H9 (cell line): ENCODE measurements around the gene BIK. TPM values are rescaled to one million over a fixed set of nuclear protein-coding genes. Genes with fewer than 3 reads are reported as not detected.

Experiments used
- DNase-seq: peaks from one replicate; pipeline ENCODE4 v3.0.0-alpha.2; 2017
- H2AFZ ChIP-seq: one replicate; pipeline ENCODE4 v1.6.1; 2013; ENCODE audit warnings: mild to moderate bottlenecking, low read length, control low read depth, moderate library complexity
- H2AK5ac ChIP-seq: 2 replicates; pipeline ENCODE4 v1.6.1; 2013; ENCODE audit warnings: low read length, control low read depth, mixed read lengths; ENCODE audit not compliant: insufficient read length
- H2BK120ac ChIP-seq: one replicate; pipeline ENCODE4 v1.6.1; 2013; ENCODE audit warnings: low read depth, mild to moderate bottlenecking, low read length, control low read depth, inconsistent platforms; ENCODE audit not compliant: poor library complexity, severe bottlenecking
- H2BK12ac ChIP-seq: 2 replicates; pipeline ENCODE4 v1.6.1; 2013; ENCODE audit warnings: low read length, control low read depth, mixed read lengths, low read depth; ENCODE audit not compliant: insufficient read length
- H2BK15ac ChIP-seq: 2 replicates; pipeline ENCODE4 v1.6.1; 2013; ENCODE audit warnings: low read depth, low read length, control low read depth
- H2BK20ac ChIP-seq: one replicate; pipeline ENCODE4 v1.6.1; 2013; ENCODE audit warnings: low read depth, mild to moderate bottlenecking, low read length, control low read depth, inconsistent platforms; ENCODE audit not compliant: poor library complexity, severe bottlenecking
- H2BK5ac ChIP-seq: 2 replicates; pipeline ENCODE4 v1.6.1; 2013; ENCODE audit warnings: low read length, control low read depth, mixed read lengths; ENCODE audit not compliant: insufficient read length
- H3K14ac ChIP-seq: 2 replicates; pipeline ENCODE4 v1.6.1; 2013; ENCODE audit warnings: low read length, control low read depth; ENCODE audit not compliant: insufficient read depth
- H3K18ac ChIP-seq: 2 replicates; pipeline ENCODE4 v1.6.1; 2013; ENCODE audit warnings: low read depth, mild to moderate bottlenecking, mixed read lengths, low read length, control low read depth; ENCODE audit not compliant: insufficient read length
- H3K23ac ChIP-seq: 2 replicates; pipeline ENCODE4 v1.6.1; 2013; ENCODE audit warnings: low read length, control low read depth, mixed read lengths, low read depth; ENCODE audit not compliant: insufficient read length
- H3K23me2 ChIP-seq: 2 replicates; pipeline ENCODE4 v1.6.1; 2013; ENCODE audit warnings: low read depth, mild to moderate bottlenecking, mixed read lengths, low read length, control low read depth; ENCODE audit not compliant: insufficient read length, poor library complexity, severe bottlenecking
- H3K27ac ChIP-seq: 2 replicates; pipeline ENCODE4 v1.5.1; 2013; ENCODE audit warnings: low read length, control low read depth, mixed read lengths, low read depth; ENCODE audit not compliant: insufficient read length
- H3K27me3 ChIP-seq: 2 replicates; pipeline ENCODE4 v1.6.1; 2013; ENCODE audit warnings: low read length, control low read depth, inconsistent platforms; ENCODE audit not compliant: insufficient read depth
- H3K4ac ChIP-seq: 2 replicates; pipeline ENCODE4 v1.6.1; 2013; ENCODE audit warnings: low read depth, mild to moderate bottlenecking, control low read depth, inconsistent platforms, low read length, moderate library complexity
- H3K4me1 ChIP-seq: 2 replicates; pipeline ENCODE4 v1.6.1; 2013; ENCODE audit warnings: low read length, control low read depth, inconsistent platforms; ENCODE audit not compliant: insufficient read depth
- H3K4me2 ChIP-seq: 2 replicates; pipeline ENCODE4 v1.6.1; 2013; ENCODE audit warnings: low read length, control low read depth, mixed read lengths; ENCODE audit not compliant: insufficient read length, insufficient read depth
- H3K56ac ChIP-seq: 2 replicates; pipeline ENCODE4 v1.6.1; 2013; ENCODE audit warnings: low read depth, mild to moderate bottlenecking, mixed read lengths, low read length, control low read depth; ENCODE audit not compliant: insufficient read length
- H3K79me1 ChIP-seq: 2 replicates; pipeline ENCODE4 v1.6.1; 2013; ENCODE audit warnings: low read depth, mild to moderate bottlenecking, moderate library complexity, low read length, control low read depth, inconsistent platforms; ENCODE audit not compliant: insufficient read depth, poor library complexity, severe bottlenecking
- H3K79me2 ChIP-seq: 2 replicates; pipeline ENCODE4 v1.6.1; 2013; ENCODE audit warnings: low read length, control low read depth, inconsistent platforms; ENCODE audit not compliant: insufficient read depth
- H3K9ac ChIP-seq: 2 replicates; pipeline ENCODE4 v1.6.1; 2013; ENCODE audit warnings: low read length, control low read depth, mixed read lengths; ENCODE audit not compliant: insufficient read length; ENCODE audit errors: extremely low read depth
- H3K9me3 ChIP-seq: one replicate; pipeline ENCODE4 v1.6.1; 2013; ENCODE audit warnings: low read depth, low read length, inconsistent platforms; ENCODE audit not compliant: control insufficient read depth
- H3T11ph ChIP-seq: one replicate; pipeline ENCODE4 v1.6.1; 2013; ENCODE audit warnings: mild to moderate bottlenecking, low read length, control low read depth, inconsistent platforms
- H4K20me1 ChIP-seq: one replicate; pipeline ENCODE4 v1.6.1; 2013; ENCODE audit not compliant: control insufficient read depth, insufficient read length, insufficient read depth
- H4K5ac ChIP-seq: 2 replicates; pipeline ENCODE4 v1.6.1; 2013; ENCODE audit warnings: low read depth, mild to moderate bottlenecking, mixed read lengths, low read length, control low read depth; ENCODE audit not compliant: insufficient read length
- H4K8ac ChIP-seq: replicated peaks from 2 replicates; pipeline ENCODE4 v1.6.1; 2013; ENCODE audit warnings: low read length, control low read depth, mixed read lengths, low read depth; ENCODE audit not compliant: insufficient read length
- H4K91ac ChIP-seq: 2 replicates; pipeline ENCODE4 v1.6.1; 2013; ENCODE audit warnings: low read depth, mild to moderate bottlenecking, moderate library complexity, mixed read lengths, low read length, control low read depth; ENCODE audit not compliant: insufficient read length
- H3K27ac Mint-ChIP-seq, 3 experiments: 2 replicates in 2 of 3; 3 replicates in 1 of 3; pipeline ENCODE4 v1.8.0; 2020 to 2021; ENCODE audit warnings: mixed read lengths in 3 of 3, mild to moderate bottlenecking in 1 of 3, moderate library complexity in 1 of 3
- H3K27me3 Mint-ChIP-seq: 2 replicates; pipeline ENCODE4 v1.8.0; 2021; ENCODE audit warnings: low read depth, mild to moderate bottlenecking, moderate library complexity, mixed read lengths
- H3K36me3 Mint-ChIP-seq, 3 experiments: 2 replicates in 2 of 3; 3 replicates in 1 of 3; pipeline ENCODE4 v1.8.0; 2020 to 2021; ENCODE audit warnings: low read depth in 3 of 3, mixed read lengths in 3 of 3; ENCODE audit not compliant: insufficient read depth in 1 of 3
- H3K4me1 Mint-ChIP-seq, 2 experiments: 2 replicates each; pipeline ENCODE4 v1.8.0; 2020; ENCODE audit warnings: mixed read lengths in 2 of 2
- H3K4me3 Mint-ChIP-seq, 2 experiments: 2 replicates in 1 of 2; 3 replicates in 1 of 2; pipeline ENCODE4 v1.8.0; 2020 to 2021; ENCODE audit warnings: mild to moderate bottlenecking in 2 of 2, mixed read lengths in 2 of 2, moderate library complexity in 1 of 2
- H3K9me3 Mint-ChIP-seq, 2 experiments: 2 replicates in 1 of 2; 3 replicates in 1 of 2; pipeline ENCODE4 v1.8.0; 2020; ENCODE audit warnings: mild to moderate bottlenecking in 2 of 2, mixed read lengths in 2 of 2, moderate library complexity in 1 of 2
- WGBS: extraction: QIAGEN DNeasy Blood & Tissue Kit; methylation state at CpG from one replicate; pipeline ENCODE4 v1.1.7; 2013; ENCODE audit warnings: missing lambda C conversion rate, low lambda C conversion rate, mixed read lengths; ENCODE audit not compliant: insufficient read length; ENCODE audit errors: extremely low coverage; 5-methylcytosine and 5-hydroxymethylcytosine counted together
- total RNA-seq: library from RNA; stranded (reverse); gene quantifications from 2 replicates; pipeline ENCODE4 v1.2.1, GENCODE V29; 2021
- TF ChIP-seq, protein P1 (sequence below): fragments of 200-600 bp; sonication (generic); conservative IDR thresholded peaks from 3 replicates; pipeline ENCODE4 v1.8.0; 2021; ENCODE audit warnings: antibody characterized with exemption, mild to moderate bottlenecking

BIK gene
- total RNA-seq, 1 experiment from 2014 or later: 8.3 TPM

DNA sequence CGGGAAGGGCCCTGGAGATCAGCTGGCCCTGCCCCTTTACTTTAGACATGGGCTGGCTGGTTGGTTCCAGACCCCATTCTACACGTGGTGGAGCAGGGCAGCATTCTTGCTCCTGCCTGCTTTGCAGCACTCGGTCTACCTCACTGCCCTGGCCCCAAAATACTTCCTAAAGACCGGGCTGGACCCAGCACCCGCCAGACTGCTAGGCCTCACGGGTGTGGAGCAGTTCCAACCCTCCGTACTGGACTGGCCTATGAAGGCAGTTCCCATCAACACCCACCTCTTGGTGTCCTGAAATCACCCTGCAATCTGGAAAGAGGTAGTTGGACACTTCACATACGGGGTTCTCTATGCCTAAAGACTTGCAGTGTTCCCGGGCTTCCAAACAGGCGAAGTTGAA, 26.3 kb downstream of the BIK start:
- Histone ChIP-seq H2BK12ac (no peak overlapping the region), H3K27me3 (no peaks in the 10 kb centered on the region), H3K9me3 (no peaks in the 10 kb centered on the region), H3K23ac (no peak overlapping the region), H3K4me1 (no peaks in the 10 kb centered on the region), H3K56ac (no peak overlapping the region), H3K27ac (no peak overlapping the region), H2BK20ac (no peak overlapping the region), H3K23me2 (no peaks in the 10 kb centered on the region), H3K4me2 (no peak overlapping the region), H2BK5ac (no peak overlapping the region), H4K20me1 (no peaks in the 10 kb centered on the region), H2AFZ (no peak overlapping the region), H2BK120ac (no peak overlapping the region), H4K8ac (no peak overlapping the region), H3K4ac (no peak overlapping the region), H3K79me1 (no peaks in the 10 kb centered on the region), H4K5ac (no peak overlapping the region), H3K14ac (no peak overlapping the region), H3K79me2 (no peaks in the 10 kb centered on the region), H3T11ph (no peak overlapping the region), H2AK5ac (no peak overlapping the region), H4K91ac (no peak overlapping the region), H3K9ac (no peak overlapping the region), H2BK15ac (no peak overlapping the region), H3K18ac (no peak overlapping the region)
- Mint-ChIP-seq H3K27me3 (no peaks in the 10 kb centered on the region), H3K27ac (0 out of 7 replicates have a peak overlapping the region, but pooled peaks of 1 of the 3 experiments have one; percentile 24), H3K4me3 (no peak overlapping the region), H3K4me1 (no peaks in the 10 kb centered on the region), H3K36me3 (peaks cover 26 to 82% (median 74%) of the 10 kb centered on the region in 3 experiments; a peak in 6 of 7 replicates), H3K9me3 (no peaks in the 10 kb centered on the region)
- no CpG with 5 or more reads among the region's 10 CpGs for WGBS
- TF ChIP-seq, protein P1, sequence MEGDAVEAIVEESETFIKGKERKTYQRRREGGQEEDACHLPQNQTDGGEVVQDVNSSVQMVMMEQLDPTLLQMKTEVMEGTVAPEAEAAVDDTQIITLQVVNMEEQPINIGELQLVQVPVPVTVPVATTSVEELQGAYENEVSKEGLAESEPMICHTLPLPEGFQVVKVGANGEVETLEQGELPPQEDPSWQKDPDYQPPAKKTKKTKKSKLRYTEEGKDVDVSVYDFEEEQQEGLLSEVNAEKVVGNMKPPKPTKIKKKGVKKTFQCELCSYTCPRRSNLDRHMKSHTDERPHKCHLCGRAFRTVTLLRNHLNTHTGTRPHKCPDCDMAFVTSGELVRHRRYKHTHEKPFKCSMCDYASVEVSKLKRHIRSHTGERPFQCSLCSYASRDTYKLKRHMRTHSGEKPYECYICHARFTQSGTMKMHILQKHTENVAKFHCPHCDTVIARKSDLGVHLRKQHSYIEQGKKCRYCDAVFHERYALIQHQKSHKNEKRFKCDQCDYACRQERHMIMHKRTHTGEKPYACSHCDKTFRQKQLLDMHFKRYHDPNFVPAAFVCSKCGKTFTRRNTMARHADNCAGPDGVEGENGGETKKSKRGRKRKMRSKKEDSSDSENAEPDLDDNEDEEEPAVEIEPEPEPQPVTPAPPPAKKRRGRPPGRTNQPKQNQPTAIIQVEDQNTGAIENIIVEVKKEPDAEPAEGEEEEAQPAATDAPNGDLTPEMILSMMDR: no peak
- no peak for DNase-seq
